Osteoblast (primary cell): ENCODE results near the gene C2orf80. TPM values are rescaled to one million over a fixed set of nuclear protein-coding genes. Genes with fewer than 3 reads are reported as not detected.

Source experiments
- DNase-seq: peaks from one replicate; pipeline ENCODE4 v3.0.0; 2011; ENCODE audit warnings: low spot score, mixed read lengths; ENCODE audit not compliant: insufficient read length; ENCODE audit errors: missing footprints
- H2AFZ ChIP-seq: 2 replicates; pipeline ENCODE4 v1.6.0; 2011; ENCODE audit warnings: mild to moderate bottlenecking, low read length
- H3K27ac ChIP-seq: 2 replicates; pipeline ENCODE4 v1.5.1; 2011; ENCODE audit warnings: mild to moderate bottlenecking, low read depth, low read length, moderate library complexity
- H3K27me3 ChIP-seq: 2 replicates; pipeline ENCODE4 v1.6.0; 2012; ENCODE audit warnings: mild to moderate bottlenecking, control low read depth, inconsistent platforms, low read length, moderate library complexity; ENCODE audit not compliant: insufficient read depth
- H3K36me3 ChIP-seq: 2 replicates; pipeline ENCODE4 v1.5.1; 2011; ENCODE audit warnings: mild to moderate bottlenecking, low read length, control low read depth, moderate library complexity; ENCODE audit not compliant: insufficient read depth
- H3K4me1 ChIP-seq: 2 replicates; pipeline ENCODE4 v1.5.1; 2011; ENCODE audit warnings: mild to moderate bottlenecking, low read length, control low read depth, moderate library complexity; ENCODE audit not compliant: insufficient read depth
- H3K4me2 ChIP-seq: 2 replicates; pipeline ENCODE4 v1.6.0; 2011; ENCODE audit warnings: mild to moderate bottlenecking, low read length; ENCODE audit not compliant: insufficient read depth
- H3K4me3 ChIP-seq: fragments of 200-600 bp; sonication (generic); 3 replicates; pipeline ENCODE4 v1.5.1; 2012; ENCODE audit warnings: mild to moderate bottlenecking, low read length, inconsistent platforms; ENCODE audit not compliant: insufficient read depth
- H3K79me2 ChIP-seq: 2 replicates; pipeline ENCODE4 v1.6.0; 2012; ENCODE audit warnings: mild to moderate bottlenecking, low read length, control low read depth, inconsistent platforms; ENCODE audit not compliant: insufficient read depth
- H3K9me3 ChIP-seq: 2 replicates; pipeline ENCODE4 v1.5.1; 2011; ENCODE audit warnings: low read depth, low read length, control low read depth
- H4K20me1 ChIP-seq: 2 replicates; pipeline ENCODE4 v1.6.0; 2012; ENCODE audit warnings: mild to moderate bottlenecking, low read length, control low read depth; ENCODE audit not compliant: insufficient read depth
- total RNA-seq: library from RNA; depleted of rRNA; stranded (reverse); fragments of >200 nt; gene quantifications from 2 replicates; pipeline ENCODE4 v1.2.3, GENCODE V29; 2012
- TF ChIP-seq, protein P1 (sequence below): IDR thresholded peaks from 2 replicates; pipeline ENCODE4 v1.5.1; 2011; ENCODE audit warnings: mild to moderate bottlenecking, low read depth, low read length, moderate library complexity; ENCODE audit errors: extremely low read depth

The C2orf80 gene
- total RNA-seq, 1 donor, result not detected

GRCh38 chr2:208186465-208186864 lies 3.4 kb downstream of the C2orf80 start:
- Histone ChIP-seq H4K20me1 (no peaks in the 10 kb centered on the region), H3K4me3 (no peak overlapping the region), H3K79me2 (no peaks in the 10 kb centered on the region), H2AFZ (no peak overlapping the region), H3K9me3 (no peaks in the 10 kb centered on the region), H3K36me3 (no peaks in the 10 kb centered on the region), H3K27me3 (peaks cover 31% of the 10 kb centered on the region), H3K4me1 (no peaks in the 10 kb centered on the region), H3K27ac (no peak overlapping the region), H3K4me2 (no peak overlapping the region)
- TF ChIP-seq, protein P1, sequence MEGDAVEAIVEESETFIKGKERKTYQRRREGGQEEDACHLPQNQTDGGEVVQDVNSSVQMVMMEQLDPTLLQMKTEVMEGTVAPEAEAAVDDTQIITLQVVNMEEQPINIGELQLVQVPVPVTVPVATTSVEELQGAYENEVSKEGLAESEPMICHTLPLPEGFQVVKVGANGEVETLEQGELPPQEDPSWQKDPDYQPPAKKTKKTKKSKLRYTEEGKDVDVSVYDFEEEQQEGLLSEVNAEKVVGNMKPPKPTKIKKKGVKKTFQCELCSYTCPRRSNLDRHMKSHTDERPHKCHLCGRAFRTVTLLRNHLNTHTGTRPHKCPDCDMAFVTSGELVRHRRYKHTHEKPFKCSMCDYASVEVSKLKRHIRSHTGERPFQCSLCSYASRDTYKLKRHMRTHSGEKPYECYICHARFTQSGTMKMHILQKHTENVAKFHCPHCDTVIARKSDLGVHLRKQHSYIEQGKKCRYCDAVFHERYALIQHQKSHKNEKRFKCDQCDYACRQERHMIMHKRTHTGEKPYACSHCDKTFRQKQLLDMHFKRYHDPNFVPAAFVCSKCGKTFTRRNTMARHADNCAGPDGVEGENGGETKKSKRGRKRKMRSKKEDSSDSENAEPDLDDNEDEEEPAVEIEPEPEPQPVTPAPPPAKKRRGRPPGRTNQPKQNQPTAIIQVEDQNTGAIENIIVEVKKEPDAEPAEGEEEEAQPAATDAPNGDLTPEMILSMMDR, result no peak
- no peak for DNase-seq

DNA sequence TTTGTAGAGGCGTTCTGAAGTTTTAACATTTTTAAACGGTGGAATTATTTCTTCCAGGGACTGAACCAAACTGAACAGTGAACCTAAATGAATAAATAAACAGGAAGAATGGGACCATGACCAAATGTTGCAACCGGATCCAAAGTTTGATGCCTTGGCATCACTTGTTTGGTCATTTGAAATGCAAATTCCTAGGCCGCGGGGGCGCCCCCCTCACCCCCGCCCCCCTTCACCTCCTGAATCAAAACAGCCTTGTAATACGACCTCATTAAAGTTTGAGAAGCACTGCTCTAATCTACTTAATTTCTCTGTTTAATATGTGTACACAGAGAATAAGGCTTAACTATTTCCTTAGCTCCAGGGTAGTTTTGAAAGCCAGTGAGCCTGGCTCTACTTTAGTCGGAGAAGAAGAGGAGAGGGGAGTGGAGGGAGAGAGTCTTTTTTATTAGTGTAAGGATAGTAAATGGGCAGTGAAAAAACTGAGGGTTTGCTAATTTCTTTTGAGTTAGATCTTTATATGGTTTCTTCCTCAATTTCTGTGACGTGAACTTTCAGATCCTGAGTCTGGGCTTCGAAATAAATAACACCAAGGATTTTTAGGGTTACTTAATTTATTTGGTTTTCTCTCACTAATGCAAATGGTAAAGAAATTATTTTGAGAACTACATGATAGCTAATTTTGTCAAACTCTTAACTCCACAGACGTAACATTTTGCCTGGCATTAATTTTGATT lies 5.7 kb downstream of the C2orf80 start:
- Histone ChIP-seq H4K20me1 (no peaks in the 10 kb centered on the region), H3K4me2 (no peak overlapping the region), H3K79me2 (no peaks in the 10 kb centered on the region), H3K27ac (no peak overlapping the region), H3K27me3 (peaks cover 28% of the 10 kb centered on the region), H3K4me1 (no peaks in the 10 kb centered on the region), H3K9me3 (no peaks in the 10 kb centered on the region), H3K36me3 (no peaks in the 10 kb centered on the region), H2AFZ (peak overlapping the region; percentile 15), H3K4me3 (no peak overlapping the region)
- TF ChIP-seq, protein P1, result no peak
- no peak for DNase-seq

GRCh38 chr2:208183526-208183925 lies 6.3 kb downstream of the C2orf80 start:
- H3K27ac ChIP-seq, result no peak overlapping the region
- H2AFZ ChIP-seq, result no peak overlapping the region

DNA sequence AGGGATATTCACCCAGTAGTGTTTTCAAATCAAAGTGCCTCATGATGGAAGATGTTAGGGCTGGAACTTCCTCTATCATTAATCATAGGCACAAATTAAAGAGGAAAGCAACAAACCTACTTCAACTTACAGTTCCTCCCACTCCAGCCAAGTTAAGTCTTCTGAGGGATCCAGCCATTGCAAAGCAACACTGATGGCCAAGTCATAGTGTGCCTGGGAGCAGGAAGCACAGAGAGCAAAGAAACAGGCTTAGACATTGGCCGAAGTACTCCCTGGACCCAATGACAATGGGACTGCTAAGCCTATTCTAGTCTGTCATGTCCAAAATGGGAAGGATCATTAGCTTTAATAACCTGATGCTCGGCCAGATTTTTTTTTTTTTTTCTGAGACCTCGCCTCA lies 7.0 kb downstream of the C2orf80 start:
- no peaks in the 10 kb centered on the region for H4K20me1 ChIP-seq
- no peaks in the 10 kb centered on the region for H3K9me3 ChIP-seq
- no peak overlapping the region for H3K4me3 ChIP-seq
- no peaks in the 10 kb centered on the region for H3K79me2 ChIP-seq
- H2AFZ ChIP-seq, result no peak overlapping the region
- H3K4me1 ChIP-seq, result no peaks in the 10 kb centered on the region
- H3K4me2 ChIP-seq, result no peak overlapping the region
- H3K27ac ChIP-seq, result no peak overlapping the region
- TF ChIP-seq, protein P1, result no peak
- peaks cover 28% of the 10 kb centered on the region for H3K27me3 ChIP-seq
- no peak for DNase-seq
- H3K36me3 ChIP-seq, result no peaks in the 10 kb centered on the region

More at GRCh38 chr2:208183526-208183925, 6.3 kb downstream of the C2orf80 start:
- Histone ChIP-seq H4K20me1 (no peaks in the 10 kb centered on the region), H3K36me3 (no peaks in the 10 kb centered on the region), H3K4me3 (no peak overlapping the region), H3K4me1 (no peaks in the 10 kb centered on the region), H3K79me2 (no peaks in the 10 kb centered on the region), H3K27me3 (peaks cover 28% of the 10 kb centered on the region), H3K4me2 (peak overlapping the region; percentile 9), H3K9me3 (no peaks in the 10 kb centered on the region)
- DNase-seq, result no peak
- TF ChIP-seq, protein P1, result no peak
